Endothelial cell (in vitro differentiated cells): ENCODE data around the gene SSBP3. TPM values are rescaled to one million over a fixed set of nuclear protein-coding genes. Genes with fewer than 3 reads are reported as not detected.
A peak's percentile ranks its signal among the peaks of the same experiment; 100 is the strongest.

Source experiments
- DNase-seq: peaks from one replicate; pipeline ENCODE4 v3.0.0; 2021; ENCODE audit warnings: low spot score
- H3K27ac Mint-ChIP-seq: one replicate; pipeline ENCODE4 v1.8.0; 2021; ENCODE audit warnings: mixed read lengths, inconsistent platforms; ENCODE audit not compliant: unreplicated experiment
- H3K27me3 Mint-ChIP-seq: one replicate; pipeline ENCODE4 v1.8.0; 2021; ENCODE audit warnings: mild to moderate bottlenecking, moderate library complexity, mixed read lengths, inconsistent platforms; ENCODE audit not compliant: unreplicated experiment
- H3K36me3 Mint-ChIP-seq: one replicate; pipeline ENCODE4 v1.8.0; 2021; ENCODE audit warnings: mild to moderate bottlenecking, low read depth, mixed read lengths, inconsistent platforms; ENCODE audit not compliant: unreplicated experiment
- H3K4me1 Mint-ChIP-seq: one replicate; pipeline ENCODE4 v1.8.0; 2021; ENCODE audit warnings: mild to moderate bottlenecking, mixed read lengths, inconsistent platforms; ENCODE audit not compliant: unreplicated experiment
- H3K4me3 Mint-ChIP-seq: one replicate; pipeline ENCODE4 v1.8.0; 2021; ENCODE audit warnings: mild to moderate bottlenecking, mixed read lengths, inconsistent platforms; ENCODE audit not compliant: unreplicated experiment
- H3K9me3 Mint-ChIP-seq: one replicate; pipeline ENCODE4 v1.8.0; 2021; ENCODE audit warnings: mixed read lengths, inconsistent platforms; ENCODE audit not compliant: unreplicated experiment
- CTCF ChIP-seq: fragments of 200-600 bp; sonication (generic); IDR thresholded peaks from one replicate; pipeline ENCODE4 v1.5.0; 2021; ENCODE audit warnings: antibody characterized with exemption; ENCODE audit not compliant: unreplicated experiment
- total RNA-seq: library from RNA; stranded (reverse); fragmentation: NEBNext Ultra II Directional; extraction: Animal tissue kit (Norgen Biotek cat#: 25700); gene quantifications from one replicate; pipeline ENCODE4 v1.2.1, GENCODE V29; 2021; ENCODE audit not compliant: unreplicated experiment

SSBP3 gene
- total RNA-seq, 1 donor from 2014 or later, result 142 TPM

- DNase-seq, result no peak
- Mint-ChIP-seq H3K9me3 (no peaks in the 10 kb centered on the region), H3K27ac (no peak overlapping the region), H3K36me3 (peaks cover 12% of the 10 kb centered on the region), H3K4me1 (peaks cover 16% of the 10 kb centered on the region), H3K27me3 (peaks cover 6% of the 10 kb centered on the region), H3K4me3 (no peak overlapping the region)
- TF ChIP-seq CTCF, result no peak
These were observed 122.4 kb downstream of the SSBP3 start for GRCh38 chr1:54283635-54284385.

- Mint-ChIP-seq H3K36me3 (peaks cover 16% of the 10 kb centered on the region), H3K27me3 (peaks cover 10% of the 10 kb centered on the region), H3K4me3 (no peak overlapping the region), H3K9me3 (no peaks in the 10 kb centered on the region), H3K27ac (no peak overlapping the region), H3K4me1 (peaks cover 12% of the 10 kb centered on the region)
- DNase-seq, result no peak
- TF ChIP-seq CTCF, result no peak
These were observed 123.9 kb downstream of the SSBP3 start for GRCh38 chr1:54282101-54282847.

GRCh38 chr1:54280651-54281050, 125.5 kb downstream of the SSBP3 start:
- Mint-ChIP-seq H3K27me3 (peaks cover 13% of the 10 kb centered on the region), H3K36me3 (peaks cover 17% of the 10 kb centered on the region), H3K4me1 (peaks cover 20% of the 10 kb centered on the region), H3K27ac (no peak overlapping the region), H3K4me3 (peak overlapping the region; percentile 47), H3K9me3 (no peaks in the 10 kb centered on the region)
- TF ChIP-seq CTCF, result no peak
- no peak for DNase-seq

GRCh38 chr1:54279457-54279856, 126.7 kb downstream of the SSBP3 start:
- peaks cover 17% of the 10 kb centered on the region for H3K36me3 Mint-ChIP-seq
- peaks cover 16% of the 10 kb centered on the region for H3K27me3 Mint-ChIP-seq
- no peaks in the 10 kb centered on the region for H3K9me3 Mint-ChIP-seq
- DNase-seq, result no peak
- H3K27ac Mint-ChIP-seq, result no peak overlapping the region
- peaks cover 32% of the 10 kb centered on the region for H3K4me1 Mint-ChIP-seq
- H3K4me3 Mint-ChIP-seq, result no peak overlapping the region
- no peak for TF ChIP-seq CTCF

- H3K9me3 Mint-ChIP-seq, result no peaks in the 10 kb centered on the region
- H3K36me3 Mint-ChIP-seq, result peaks cover 17% of the 10 kb centered on the region
These were observed 127.2 kb downstream of the SSBP3 start for GRCh38 chr1:54278941-54279422.

More at GRCh38 chr1:54278941-54279422, 127.2 kb downstream of the SSBP3 start:
- Mint-ChIP-seq H3K27ac (no peak overlapping the region), H3K4me3 (no peak overlapping the region), H3K4me1 (peaks cover 33% of the 10 kb centered on the region), H3K27me3 (peaks cover 16% of the 10 kb centered on the region)
- TF ChIP-seq CTCF, result no peak
- DNase-seq, result no peak
